HG02884 (cell line): ENCODE measurements around the gene SVIL.
"Not testable (repeated sequence)": the region's sequence is repeated elsewhere in the genome, so short reads cannot be mapped to it uniquely, and the experiment has no call there.

Source experiments
- ATAC-seq: cut with Tn5 transposase; IDR thresholded peaks from one replicate; pipeline ENCODE4 v1.9.1; 2021; ENCODE audit warnings: mild to moderate bottlenecking, moderate library complexity; ENCODE audit not compliant: unreplicated experiment

SVIL gene

DNA sequence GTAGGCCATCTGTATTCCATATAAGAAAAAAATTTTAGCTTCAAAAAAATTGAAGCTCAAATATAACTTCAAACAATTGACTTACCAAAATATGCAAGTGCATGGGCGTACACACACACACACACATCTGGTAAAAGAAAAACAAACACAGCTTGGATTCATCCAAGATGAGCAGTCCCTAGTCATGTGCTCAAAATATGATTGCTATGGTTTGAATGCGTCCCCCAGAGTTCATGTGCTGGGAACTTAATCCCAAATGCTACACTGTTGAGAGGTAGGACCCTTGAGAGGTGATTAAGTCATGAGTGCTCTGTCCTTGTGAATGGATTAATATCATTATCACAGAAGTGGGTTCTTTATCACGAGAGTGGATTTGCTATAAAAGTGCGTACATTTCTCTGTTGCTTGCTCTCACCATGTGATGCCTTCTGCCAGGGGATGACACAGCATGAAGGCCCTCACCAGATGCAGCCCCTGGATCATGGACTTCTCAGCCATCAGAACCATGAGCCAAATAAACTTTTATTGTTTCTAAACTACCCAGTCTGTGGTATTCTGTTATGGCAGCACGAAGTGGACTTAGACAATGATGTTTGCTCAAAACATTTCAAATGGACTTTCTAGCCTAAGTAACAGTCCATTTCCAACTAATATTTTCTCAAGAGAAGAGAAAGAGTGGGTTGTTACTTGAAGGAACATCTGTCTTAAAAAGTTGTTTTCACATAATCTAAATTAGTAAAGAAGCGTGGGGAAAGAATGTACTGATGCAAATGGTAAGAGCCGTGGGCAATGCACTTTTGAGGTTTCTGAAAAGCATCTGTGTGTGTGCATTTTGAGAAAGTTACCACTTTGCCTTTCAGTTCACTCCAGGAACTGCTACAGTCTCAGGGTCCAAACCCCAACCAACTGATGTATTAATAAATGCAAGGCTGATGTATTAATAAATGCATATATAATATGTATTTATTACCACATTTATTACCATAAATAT lies 15.1 kb upstream of the SVIL start:
- ATAC-seq, result no peak

- ATAC-seq, result no peak
Observed at GRCh38 chr10:29648983-29649268, 14.2 kb upstream of the SVIL start.

DNA sequence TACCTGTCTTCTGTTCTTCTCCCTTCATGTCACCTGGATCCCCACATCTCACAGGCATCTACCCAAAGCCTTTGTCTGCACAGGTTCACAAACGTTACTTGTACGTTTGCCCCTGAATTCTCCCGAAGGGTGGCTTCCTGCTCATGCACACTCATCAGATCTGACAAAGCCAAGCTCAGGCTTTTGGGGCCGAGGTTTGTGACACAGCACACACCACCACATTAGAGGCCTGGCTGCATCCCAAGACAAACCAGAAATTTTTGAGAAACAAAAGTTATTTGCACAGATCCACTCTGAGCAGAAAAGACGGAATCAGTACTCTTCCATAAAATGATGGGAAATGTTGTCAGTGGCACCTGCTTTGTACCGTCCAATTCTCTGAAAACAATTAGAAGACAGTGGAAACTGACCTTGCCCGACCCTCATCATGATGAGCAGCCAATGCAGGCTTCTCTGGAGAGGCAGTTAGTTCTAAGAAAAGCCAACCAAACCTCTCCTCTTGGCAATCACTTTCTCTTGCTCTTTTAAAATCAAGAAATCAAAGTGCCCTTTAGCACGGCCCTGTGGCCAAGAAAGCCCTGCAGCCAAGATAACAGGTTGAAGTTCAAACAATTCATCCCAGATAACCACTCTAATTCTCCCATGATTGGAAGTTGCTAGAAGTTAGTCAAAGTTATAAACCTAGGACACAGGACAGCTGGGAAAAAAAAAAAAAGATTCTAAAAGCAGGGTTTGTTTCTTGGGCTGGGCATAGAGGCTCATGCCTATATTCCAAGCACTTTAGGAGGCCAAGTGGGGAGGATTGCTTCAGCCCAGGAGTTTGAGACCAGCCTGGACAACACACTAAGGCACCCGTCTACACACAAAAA lies 13.6 kb upstream of the SVIL start:
- no peak for ATAC-seq

DNA sequence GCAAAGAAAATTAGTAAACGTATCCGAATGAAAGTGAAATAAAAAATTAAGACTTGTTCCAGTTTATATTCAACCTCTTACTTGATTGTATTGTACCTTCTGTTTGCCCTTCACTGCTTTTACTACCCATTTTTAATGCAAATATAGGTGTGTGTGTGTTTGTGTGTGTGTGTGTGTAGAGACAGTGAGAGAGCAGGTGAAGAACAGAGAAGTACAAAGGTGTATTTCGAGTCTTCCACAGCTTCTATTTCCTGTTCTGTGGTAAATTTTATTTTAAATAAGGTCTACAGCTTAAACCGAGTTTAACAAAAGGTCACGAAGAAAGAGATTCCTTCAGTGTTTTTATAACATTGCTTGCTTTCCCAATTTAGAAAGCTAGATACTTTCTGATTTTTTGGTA lies 12.7 kb upstream of the SVIL start:
- ATAC-seq, result no peak

DNA sequence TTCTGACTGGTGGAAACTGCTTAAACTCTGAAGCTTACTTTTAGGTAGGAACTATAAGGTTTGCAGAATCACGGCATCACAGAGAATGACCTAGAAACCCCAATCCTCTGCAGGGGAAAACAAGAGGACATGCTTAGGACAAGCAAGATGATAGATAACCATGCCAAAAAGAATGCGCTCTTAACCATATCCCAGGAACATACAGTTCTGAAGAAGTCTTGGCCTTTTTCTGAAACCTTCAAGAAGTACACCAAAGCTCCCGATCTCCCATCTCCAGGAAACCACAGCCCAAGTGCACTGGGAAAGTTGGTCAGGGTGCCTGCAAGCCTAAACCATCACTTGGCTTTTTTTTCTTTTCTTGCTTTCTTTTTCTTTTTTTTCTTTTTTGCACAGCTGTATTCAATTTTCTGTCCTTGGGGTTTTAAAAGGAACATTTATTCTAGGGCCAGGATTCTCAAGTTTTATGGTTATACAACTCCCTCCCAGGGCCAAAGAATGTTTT lies 12.2 kb upstream of the SVIL start:
- ATAC-seq, result no peak

DNA sequence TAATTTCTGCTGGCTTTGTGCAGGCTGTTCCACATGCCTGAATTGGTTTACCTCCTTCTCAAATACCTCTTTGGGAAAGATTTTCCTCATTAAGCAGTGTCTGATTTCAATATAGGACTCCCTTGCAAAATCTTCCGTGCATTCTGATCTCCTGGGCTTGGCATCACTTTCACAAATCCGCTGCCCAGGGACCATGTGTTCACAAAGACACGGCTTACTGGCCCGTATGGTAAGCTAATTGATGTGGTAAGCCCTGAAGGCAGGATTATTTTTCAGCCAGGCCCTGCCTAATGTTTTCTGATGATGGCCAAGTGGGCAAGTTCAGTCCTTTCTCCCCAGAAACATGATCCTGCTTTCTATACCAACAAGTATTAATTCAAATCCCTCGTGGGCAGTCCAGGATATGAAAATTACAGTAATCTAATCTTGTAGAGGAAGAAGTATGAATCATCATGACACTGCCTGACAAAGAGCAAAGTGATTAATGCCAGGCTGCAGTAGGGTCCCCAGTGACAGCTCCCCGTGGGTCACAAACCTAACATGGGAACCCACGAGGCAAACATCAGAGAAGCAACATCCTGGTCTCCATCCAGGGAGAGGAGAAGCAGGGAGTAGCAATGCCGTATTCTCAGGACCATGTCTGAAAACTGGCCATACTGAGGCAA lies 11.6 kb upstream of the SVIL start:
- no peak for ATAC-seq

- ATAC-seq, result no peak
Observed at GRCh38 chr10:29643771-29644501, 9.2 kb upstream of the SVIL start.

DNA sequence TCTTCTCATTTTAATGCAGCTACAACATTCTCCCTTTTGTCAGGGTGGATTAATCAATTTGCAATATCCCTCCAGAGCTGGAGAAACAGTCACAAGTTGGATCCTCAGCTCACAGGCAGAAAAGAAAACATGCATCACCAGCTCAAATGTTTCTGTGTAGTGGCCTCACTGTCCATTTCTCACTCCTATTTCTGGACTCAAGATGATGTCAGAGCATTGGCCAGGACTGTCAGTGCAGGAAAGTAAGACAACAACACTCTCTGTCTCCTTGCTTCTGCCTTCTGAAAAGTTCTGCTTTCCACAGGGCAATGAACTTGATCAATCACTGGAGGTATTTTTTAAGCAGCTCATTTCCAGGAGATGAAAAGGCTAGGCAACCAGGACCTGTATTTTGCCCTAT lies 8.2 kb upstream of the SVIL start:
- ATAC-seq, result no peak

DNA sequence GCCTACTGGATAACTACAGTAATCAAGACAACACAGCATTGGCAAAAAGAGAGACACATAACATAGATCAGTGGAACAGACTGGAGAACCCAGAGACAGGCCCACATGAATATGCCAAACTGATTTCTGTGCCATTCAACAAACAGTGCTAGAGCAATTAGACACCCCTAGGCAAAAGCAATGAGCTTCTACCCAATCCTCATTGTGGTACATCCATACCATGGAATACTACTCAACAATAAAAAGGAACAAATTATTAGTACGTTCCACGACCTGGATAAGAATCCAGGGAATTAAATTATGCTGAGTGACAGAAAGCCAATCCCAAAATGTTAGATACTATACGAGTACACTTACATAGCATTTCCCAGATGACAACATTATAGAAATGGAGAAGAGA lies 2.8 kb upstream of the SVIL start:
- no peak for ATAC-seq

- ATAC-seq, result no peak
Observed at GRCh38 chr10:29636178-29636577, 1.4 kb upstream of the SVIL start.

- no peak for ATAC-seq
Observed at GRCh38 chr10:29635711-29636144, 957 bp upstream of the SVIL start.

DNA sequence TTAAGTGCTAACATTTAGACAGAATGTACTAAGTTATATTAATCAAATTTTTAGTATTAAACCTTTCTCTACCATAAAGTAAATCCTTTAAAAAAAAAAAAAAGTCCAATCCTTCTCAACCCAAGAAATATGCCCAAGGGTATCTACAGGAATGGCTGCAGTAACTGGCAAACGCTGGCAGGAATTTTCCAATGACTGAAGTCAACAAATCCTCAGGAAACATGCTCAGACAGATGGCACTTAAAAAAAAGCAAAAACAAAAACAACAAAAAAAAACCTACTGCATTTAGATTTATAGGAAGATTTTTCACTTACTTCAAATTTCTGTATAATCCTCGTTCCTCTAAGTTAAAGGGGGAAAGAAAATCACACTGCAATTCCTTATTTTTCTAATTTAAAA lies 666 bp downstream of the SVIL start:
- no peak for ATAC-seq

GRCh38 chr10:29631049-29631339 lies 3.8 kb downstream of the SVIL start:
- no peak for ATAC-seq

DNA sequence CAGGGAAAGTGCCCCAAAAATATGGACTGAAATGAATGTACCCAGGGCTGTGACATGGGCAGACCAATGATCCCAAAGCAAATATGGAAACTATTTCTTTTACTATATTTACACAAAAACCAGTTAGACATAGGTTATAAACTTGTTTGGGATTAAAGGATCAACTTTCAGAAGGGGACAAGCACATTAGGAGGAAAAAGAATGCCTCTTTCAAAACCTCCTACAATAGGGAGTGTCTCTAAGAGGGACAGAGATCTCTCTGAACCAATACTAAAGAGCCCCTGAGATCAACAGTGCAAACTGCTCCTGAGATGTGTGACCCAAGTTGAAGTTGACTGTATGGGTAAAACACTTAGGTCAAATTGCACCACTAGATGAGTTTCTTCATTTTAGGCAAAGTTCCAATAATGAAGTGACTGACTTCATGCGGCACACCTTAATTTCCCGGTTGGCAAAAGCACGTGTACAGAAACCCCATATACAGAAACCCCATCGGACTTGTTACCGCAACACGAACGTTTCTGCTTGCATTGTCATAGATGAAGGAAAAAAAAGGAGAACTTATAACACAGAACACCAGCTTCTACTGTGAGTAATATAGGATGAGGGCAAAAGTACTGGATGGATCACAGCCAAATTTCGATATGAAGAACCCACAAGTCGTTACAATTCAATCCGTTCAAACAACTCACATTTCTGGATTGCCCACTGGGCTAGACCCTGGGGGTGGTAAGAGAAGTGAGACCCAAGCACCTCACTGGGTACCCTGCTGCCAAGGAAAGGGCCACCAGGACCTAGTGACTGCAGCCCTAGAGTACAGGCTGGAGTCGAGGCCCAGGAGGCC lies 4.3 kb downstream of the SVIL start:
- ATAC-seq, result no peak

DNA sequence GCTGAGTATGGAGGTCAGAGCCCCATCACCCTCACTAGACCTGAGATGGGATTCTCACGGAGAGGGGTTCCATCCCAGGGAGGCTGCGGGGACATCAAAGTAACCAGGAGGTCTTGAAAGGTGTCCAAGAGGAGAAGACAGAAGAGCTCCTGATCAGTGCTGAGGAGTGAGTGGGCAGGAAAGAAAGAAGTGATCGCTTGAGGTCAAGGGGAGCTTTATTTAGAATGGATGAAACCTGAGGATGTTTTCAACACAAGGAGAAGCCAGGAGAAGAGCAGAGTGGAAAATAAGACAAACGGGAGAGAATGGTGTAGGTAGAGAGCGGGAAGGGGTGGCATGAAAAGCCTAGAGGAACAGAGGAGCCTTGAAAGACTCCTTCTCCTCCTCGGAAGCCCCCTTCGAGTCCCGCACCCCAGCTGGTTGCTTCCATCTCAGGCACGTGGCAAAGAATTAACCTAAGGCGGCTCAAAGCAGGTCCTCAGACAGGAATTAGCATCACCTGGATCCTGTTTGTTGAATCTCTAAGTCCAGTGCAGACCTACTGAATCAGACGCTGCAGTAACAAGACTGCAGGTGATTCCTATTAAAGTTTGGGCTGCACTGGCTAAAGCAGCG lies 5.8 kb downstream of the SVIL start:
- ATAC-seq, result no peak

DNA sequence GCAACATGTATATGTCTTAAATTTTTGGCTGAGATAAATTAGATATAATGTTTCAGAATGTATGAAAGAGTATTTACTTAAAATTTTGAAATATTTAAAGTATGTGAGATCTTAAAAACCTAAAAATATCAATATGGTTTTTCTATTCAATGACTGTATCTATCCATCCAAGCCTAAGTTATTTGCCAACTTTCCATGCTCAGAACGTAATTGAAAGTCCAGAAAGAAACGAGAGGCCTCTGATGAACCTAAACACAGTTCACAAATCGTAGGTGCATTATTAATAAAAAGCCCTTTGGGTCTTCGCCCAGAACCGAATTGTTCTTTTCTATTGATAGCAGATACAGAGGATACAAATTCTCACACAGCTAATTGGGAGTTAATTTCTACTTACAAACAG lies 6.5 kb downstream of the SVIL start:
- ATAC-seq, result no peak

GRCh38 chr10:29627201-29628132 lies 7.3 kb downstream of the SVIL start:
- ATAC-seq, result no peak

- not testable (repeated sequence) for ATAC-seq
Observed at GRCh38 chr10:29624357-29624756, 10.4 kb downstream of the SVIL start.
